ENCODE measurements around the gene TMPRSS11A. TPM values are rescaled to one million over a fixed set of nuclear protein-coding genes. Genes with fewer than 3 reads are reported as not detected.

Gene TMPRSS11A
- total and polyA plus RNA-seq, 2 of the 8 experiments (the other 6 are each of a cell fraction or from before 2014, with no cell fraction given) = not detected

DNA sequence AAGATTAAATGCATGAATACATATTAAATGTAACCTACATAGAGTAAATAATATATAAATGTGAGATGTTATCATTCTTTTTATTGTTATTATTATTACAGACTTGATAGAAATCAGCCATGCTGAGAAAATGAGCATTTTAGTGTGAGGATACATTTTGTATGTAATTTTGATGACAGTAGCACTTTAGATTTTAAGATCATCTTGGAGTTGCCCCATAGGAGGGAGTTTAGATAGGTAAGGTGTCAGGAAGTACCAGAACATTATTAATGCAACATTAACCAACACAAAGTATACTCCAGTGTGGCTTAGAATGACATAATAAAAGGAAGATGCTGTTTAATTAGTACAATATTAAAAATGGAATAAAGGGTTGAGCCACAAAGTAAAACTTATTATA is 8.4 kb downstream of the TMPRSS11A start:
- Histone ChIP-seq H2AK5ac (ENCODE audit: low read depth, low read length) (no peak overlapping the region), H3K56ac (replicated peaks; ENCODE audit: insufficient read length, low read depth, low read length) (no peak overlapping the region), H3K9me3 (ENCODE audit: insufficient read depth in 2 of 2, low read depth in 1 of 2, low read length in 1 of 2) (peaks cover 0 to 7% of the 10 kb centered on the region in 2 experiments; a peak in 3 of 4 replicates), H2BK20ac (ENCODE audit: low read length) (no peak overlapping the region), H3K23me2 (ENCODE audit: low read depth, low read length) (no peaks in the 10 kb centered on the region), H3K14ac (ENCODE audit: insufficient read length) (no peak overlapping the region), H3K27me3 (replicated peaks in 1 of 4; ENCODE audit: control insufficient read depth in 3 of 4, extremely low read depth in 1 of 4, insufficient read depth in 3 of 4, low read length in 3 of 4) (no peaks in the 10 kb centered on the region), H3K4me1 (replicated peaks in 1 of 4; ENCODE audit: control insufficient read depth in 3 of 4, insufficient read depth in 4 of 4, low read length in 3 of 4) (no peaks in the 10 kb centered on the region), H3K18ac (ENCODE audit: extremely low read depth, low read length) (no peak overlapping the region), H4K8ac (ENCODE audit: extremely low read depth, insufficient read depth, low read length) (no peak overlapping the region), H3K4ac (replicated peaks; ENCODE audit: insufficient read length, low read depth, low read length) (no peak overlapping the region), H3K79me1 (ENCODE audit: low read depth, low read length) (no peaks in the 10 kb centered on the region), H2BK120ac (replicated peaks; ENCODE audit: low read depth, low read length) (no peak overlapping the region), H3K27ac (ENCODE audit: low read depth, low read length) (no peak overlapping the region), H3K36me3 (ENCODE audit: control insufficient read depth in 2 of 4, insufficient read depth in 4 of 4, low read length in 3 of 4) (no peaks in the 10 kb centered on the region), H3K4me2 (ENCODE audit: insufficient read depth in 1 of 2, low read depth in 2 of 2, low read length in 2 of 2) (no peak overlapping the region), H4K5ac (ENCODE audit: insufficient read length, low read depth, low read length) (no peak overlapping the region), H2BK15ac (ENCODE audit: low read length) (no peak overlapping the region), H3K23ac (ENCODE audit: insufficient read length) (no peak overlapping the region), H4K91ac (replicated peaks; ENCODE audit: insufficient read length, low read length) (no peak overlapping the region), H3K9ac (replicated peaks in 1 of 4; ENCODE audit: extremely low read depth in 1 of 4, low read depth in 3 of 4, low read length in 3 of 4) (no peak overlapping the region), H2AFZ (ENCODE audit: low read length) (no peak overlapping the region), H2BK12ac (ENCODE audit: low read depth, low read length) (no peak overlapping the region), H4K20me1 (replicated peaks in 1 of 2; ENCODE audit: control insufficient read depth in 1 of 2, insufficient read depth in 2 of 2, low read length in 2 of 2) (no peaks in the 10 kb centered on the region), H3K4me3 (ENCODE audit: extremely low read depth in 1 of 4, insufficient read depth in 2 of 4, low read depth in 3 of 4, low read length in 4 of 4) (no peak overlapping the region), H2BK5ac (ENCODE audit: low read depth, low read length) (no peak overlapping the region), H3K79me2 (ENCODE audit: control insufficient read depth in 1 of 2, insufficient read depth in 2 of 2, low read length in 2 of 2) (no peaks in the 10 kb centered on the region)
- POLR2A ChIA-PET (ENCODE audit: partially characterized antibody) = no interaction called here
- CTCF ChIA-PET (ENCODE audit: partially characterized antibody) = no interaction called here
- DNase-seq (ENCODE audit: low read depth in 1 of 2, low spot score in 2 of 2) (no peak), FAIRE-seq (no peak)
- TF ChIP-seq SP4 (IDR thresholded peaks at IDR 0.05; ENCODE audit: low read length) (no peak), RXRA (IDR thresholded peaks at IDR 0.05; ENCODE audit: insufficient read depth, low read depth, low read length) (no peak), KDM5A (IDR thresholded peaks at IDR 0.05; ENCODE audit: low read length) (no peak), TAF1 (IDR thresholded peaks at IDR 0.05; ENCODE audit: low read depth, low read length) (no peak), TEAD4 (IDR thresholded peaks at IDR 0.05; ENCODE audit: low read depth, low read length) (no peak), TAF7 (optimal IDR thresholded peaks at IDR 0.05; ENCODE audit: borderline replicate concordance, low read depth, low read length) (no peak), CTBP2 (IDR thresholded peaks at IDR 0.05; ENCODE audit: borderline replicate concordance, insufficient read depth, insufficient read length, low read length) (no peak), GABPA (IDR thresholded peaks at IDR 0.05; ENCODE audit: borderline replicate concordance, insufficient read depth, low read length) (no peak), POLR2A (IDR thresholded peaks at IDR 0.05; ENCODE audit: control extremely low read depth in 1 of 2, low read depth in 2 of 2, low read length in 2 of 2) (no peak), TCF12 (IDR thresholded peaks at IDR 0.05; ENCODE audit: low read depth, low read length) (no peak), SAP30 (IDR thresholded peaks at IDR 0.05; ENCODE audit: insufficient read depth, insufficient replicate concordance, low read length) (no peak), HDAC2 (IDR thresholded peaks at IDR 0.05; ENCODE audit: borderline replicate concordance in 1 of 2, low read depth in 2 of 2, low read length in 2 of 2) (no peak), POU5F1 (IDR thresholded peaks at IDR 0.05; ENCODE audit: low read depth, low read length) (no peak), PHF8 (conservative IDR thresholded peaks at IDR 0.05; ENCODE audit: low read depth, low read length) (no peak)
- TF ChIP-seq, protein P1, sequence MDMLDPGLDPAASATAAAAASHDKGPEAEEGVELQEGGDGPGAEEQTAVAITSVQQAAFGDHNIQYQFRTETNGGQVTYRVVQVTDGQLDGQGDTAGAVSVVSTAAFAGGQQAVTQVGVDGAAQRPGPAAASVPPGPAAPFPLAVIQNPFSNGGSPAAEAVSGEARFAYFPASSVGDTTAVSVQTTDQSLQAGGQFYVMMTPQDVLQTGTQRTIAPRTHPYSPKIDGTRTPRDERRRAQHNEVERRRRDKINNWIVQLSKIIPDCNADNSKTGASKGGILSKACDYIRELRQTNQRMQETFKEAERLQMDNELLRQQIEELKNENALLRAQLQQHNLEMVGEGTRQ (IDR thresholded peaks at IDR 0.05; ENCODE audit: low read length) = no peak

All from H1 (cell line).